ENCODE results near the gene RFX4.
"Not testable (repeated sequence)": the region's sequence is repeated elsewhere in the genome, so short reads cannot be mapped to it uniquely, and the experiment has no call there.

The RFX4 gene

GRCh38 chr12:106692896-106693820 lies 110.4 kb downstream of the RFX4 start:
- DNase-seq (ENCODE audit: low spot score): no peak

GRCh38 chr12:106696071-106696470 lies 113.3 kb downstream of the RFX4 start:
- DNase-seq (ENCODE audit: low spot score): no peak

- DNase-seq (ENCODE audit: low spot score): no peak
Observed at GRCh38 chr12:106696681-106697417, 114.0 kb downstream of the RFX4 start.

GRCh38 chr12:106704081-106704480 lies 121.3 kb downstream of the RFX4 start:
- DNase-seq (ENCODE audit: low spot score): no peak

- no peak for DNase-seq (ENCODE audit: low spot score)
Observed at GRCh38 chr12:106705971-106706370, 123.2 kb downstream of the RFX4 start.

- no peak for DNase-seq (ENCODE audit: low spot score)
Observed at GRCh38 chr12:106709068-106709511, 126.3 kb downstream of the RFX4 start.

- DNase-seq (ENCODE audit: low spot score): no peak
Observed at GRCh38 chr12:106710143-106710893, 127.5 kb downstream of the RFX4 start.

- DNase-seq (ENCODE audit: low spot score): no peak
Observed at GRCh38 chr12:106711316-106711715, 128.5 kb downstream of the RFX4 start.

- no peak for DNase-seq (ENCODE audit: low spot score)
Observed at GRCh38 chr12:106712768-106713167, 130.0 kb downstream of the RFX4 start.

GRCh38 chr12:106714926-106715325 lies 132.1 kb downstream of the RFX4 start:
- no peak for DNase-seq (ENCODE audit: low spot score)

- DNase-seq (ENCODE audit: low spot score): peak; percentile 26
Observed at GRCh38 chr12:106715582-106715981, 132.8 kb downstream of the RFX4 start.

GRCh38 chr12:106717673-106718072 lies 134.9 kb downstream of the RFX4 start:
- no peak for DNase-seq (ENCODE audit: low spot score)

GRCh38 chr12:106719879-106720278 lies 137.1 kb downstream of the RFX4 start:
- DNase-seq (ENCODE audit: low spot score): no peak

- no peak for DNase-seq (ENCODE audit: low spot score)
Observed at GRCh38 chr12:106720696-106721095, 137.9 kb downstream of the RFX4 start.

- DNase-seq (ENCODE audit: low spot score): no peak
Observed at GRCh38 chr12:106721915-106722314, 139.1 kb downstream of the RFX4 start.

GRCh38 chr12:106722837-106723236 lies 140.0 kb downstream of the RFX4 start:
- DNase-seq (ENCODE audit: low spot score): no peak

GRCh38 chr12:106723416-106723815 lies 140.6 kb downstream of the RFX4 start:
- no peak for DNase-seq (ENCODE audit: low spot score)

- DNase-seq (ENCODE audit: low spot score): no peak
Observed at GRCh38 chr12:106724116-106724515, 141.3 kb downstream of the RFX4 start.

- no peak for DNase-seq (ENCODE audit: low spot score)
Observed at GRCh38 chr12:106724934-106725333, 142.1 kb downstream of the RFX4 start.

- not testable (repeated sequence) for DNase-seq (ENCODE audit: low spot score)
Observed at GRCh38 chr12:106726603-106727202, 143.9 kb downstream of the RFX4 start.

GRCh38 chr12:106729611-106730010 lies 146.8 kb downstream of the RFX4 start:
- no peak for DNase-seq (ENCODE audit: low spot score)

- no peak for DNase-seq (ENCODE audit: low spot score)
Observed at GRCh38 chr12:106732890-106733289, 150.1 kb downstream of the RFX4 start.

Measured in kidney capillary endothelial cell (primary cell).